H9 (cell line): ENCODE data around the gene ADAMTSL4. TPM values are rescaled to one million over a fixed set of nuclear protein-coding genes. Genes with fewer than 3 reads are reported as not detected.

ENCODE experiments used
- DNase-seq: peaks from one replicate; pipeline ENCODE4 v3.0.0-alpha.2; 2017
- H2AFZ ChIP-seq: one replicate; pipeline ENCODE4 v1.6.1; 2013; ENCODE audit warnings: mild to moderate bottlenecking, low read length, control low read depth, moderate library complexity
- H2AK5ac ChIP-seq: 2 replicates; pipeline ENCODE4 v1.6.1; 2013; ENCODE audit warnings: low read length, control low read depth, mixed read lengths; ENCODE audit not compliant: insufficient read length
- H2BK120ac ChIP-seq: one replicate; pipeline ENCODE4 v1.6.1; 2013; ENCODE audit warnings: low read depth, mild to moderate bottlenecking, low read length, control low read depth, inconsistent platforms; ENCODE audit not compliant: poor library complexity, severe bottlenecking
- H2BK12ac ChIP-seq: 2 replicates; pipeline ENCODE4 v1.6.1; 2013; ENCODE audit warnings: low read length, control low read depth, mixed read lengths, low read depth; ENCODE audit not compliant: insufficient read length
- H2BK15ac ChIP-seq: 2 replicates; pipeline ENCODE4 v1.6.1; 2013; ENCODE audit warnings: low read depth, low read length, control low read depth
- H2BK20ac ChIP-seq: one replicate; pipeline ENCODE4 v1.6.1; 2013; ENCODE audit warnings: low read depth, mild to moderate bottlenecking, low read length, control low read depth, inconsistent platforms; ENCODE audit not compliant: poor library complexity, severe bottlenecking
- H2BK5ac ChIP-seq: 2 replicates; pipeline ENCODE4 v1.6.1; 2013; ENCODE audit warnings: low read length, control low read depth, mixed read lengths; ENCODE audit not compliant: insufficient read length
- H3K14ac ChIP-seq: 2 replicates; pipeline ENCODE4 v1.6.1; 2013; ENCODE audit warnings: low read length, control low read depth; ENCODE audit not compliant: insufficient read depth
- H3K18ac ChIP-seq: 2 replicates; pipeline ENCODE4 v1.6.1; 2013; ENCODE audit warnings: low read depth, mild to moderate bottlenecking, mixed read lengths, low read length, control low read depth; ENCODE audit not compliant: insufficient read length
- H3K23ac ChIP-seq: 2 replicates; pipeline ENCODE4 v1.6.1; 2013; ENCODE audit warnings: low read length, control low read depth, mixed read lengths, low read depth; ENCODE audit not compliant: insufficient read length
- H3K23me2 ChIP-seq: 2 replicates; pipeline ENCODE4 v1.6.1; 2013; ENCODE audit warnings: low read depth, mild to moderate bottlenecking, mixed read lengths, low read length, control low read depth; ENCODE audit not compliant: insufficient read length, poor library complexity, severe bottlenecking
- H3K27ac ChIP-seq: 2 replicates; pipeline ENCODE4 v1.5.1; 2013; ENCODE audit warnings: low read length, control low read depth, mixed read lengths, low read depth; ENCODE audit not compliant: insufficient read length
- H3K27me3 ChIP-seq: 2 replicates; pipeline ENCODE4 v1.6.1; 2013; ENCODE audit warnings: low read length, control low read depth, inconsistent platforms; ENCODE audit not compliant: insufficient read depth
- H3K4ac ChIP-seq: 2 replicates; pipeline ENCODE4 v1.6.1; 2013; ENCODE audit warnings: low read depth, mild to moderate bottlenecking, control low read depth, inconsistent platforms, low read length, moderate library complexity
- H3K4me1 ChIP-seq: 2 replicates; pipeline ENCODE4 v1.6.1; 2013; ENCODE audit warnings: low read length, control low read depth, inconsistent platforms; ENCODE audit not compliant: insufficient read depth
- H3K4me2 ChIP-seq: 2 replicates; pipeline ENCODE4 v1.6.1; 2013; ENCODE audit warnings: low read length, control low read depth, mixed read lengths; ENCODE audit not compliant: insufficient read length, insufficient read depth
- H3K56ac ChIP-seq: 2 replicates; pipeline ENCODE4 v1.6.1; 2013; ENCODE audit warnings: low read depth, mild to moderate bottlenecking, mixed read lengths, low read length, control low read depth; ENCODE audit not compliant: insufficient read length
- H3K79me1 ChIP-seq: 2 replicates; pipeline ENCODE4 v1.6.1; 2013; ENCODE audit warnings: low read depth, mild to moderate bottlenecking, moderate library complexity, low read length, control low read depth, inconsistent platforms; ENCODE audit not compliant: insufficient read depth, poor library complexity, severe bottlenecking
- H3K79me2 ChIP-seq: 2 replicates; pipeline ENCODE4 v1.6.1; 2013; ENCODE audit warnings: low read length, control low read depth, inconsistent platforms; ENCODE audit not compliant: insufficient read depth
- H3K9ac ChIP-seq: 2 replicates; pipeline ENCODE4 v1.6.1; 2013; ENCODE audit warnings: low read length, control low read depth, mixed read lengths; ENCODE audit not compliant: insufficient read length; ENCODE audit errors: extremely low read depth
- H3K9me3 ChIP-seq: one replicate; pipeline ENCODE4 v1.6.1; 2013; ENCODE audit warnings: low read depth, low read length, inconsistent platforms; ENCODE audit not compliant: control insufficient read depth
- H3T11ph ChIP-seq: one replicate; pipeline ENCODE4 v1.6.1; 2013; ENCODE audit warnings: mild to moderate bottlenecking, low read length, control low read depth, inconsistent platforms
- H4K20me1 ChIP-seq: one replicate; pipeline ENCODE4 v1.6.1; 2013; ENCODE audit not compliant: control insufficient read depth, insufficient read length, insufficient read depth
- H4K5ac ChIP-seq: 2 replicates; pipeline ENCODE4 v1.6.1; 2013; ENCODE audit warnings: low read depth, mild to moderate bottlenecking, mixed read lengths, low read length, control low read depth; ENCODE audit not compliant: insufficient read length
- H4K8ac ChIP-seq: replicated peaks from 2 replicates; pipeline ENCODE4 v1.6.1; 2013; ENCODE audit warnings: low read length, control low read depth, mixed read lengths, low read depth; ENCODE audit not compliant: insufficient read length
- H4K91ac ChIP-seq: 2 replicates; pipeline ENCODE4 v1.6.1; 2013; ENCODE audit warnings: low read depth, mild to moderate bottlenecking, moderate library complexity, mixed read lengths, low read length, control low read depth; ENCODE audit not compliant: insufficient read length
- H3K27ac Mint-ChIP-seq, 3 experiments: 2 replicates in 2 of 3; 3 replicates in 1 of 3; pipeline ENCODE4 v1.8.0; 2020 to 2021; ENCODE audit warnings: mixed read lengths in 3 of 3, mild to moderate bottlenecking in 1 of 3, moderate library complexity in 1 of 3
- H3K27me3 Mint-ChIP-seq: 2 replicates; pipeline ENCODE4 v1.8.0; 2021; ENCODE audit warnings: low read depth, mild to moderate bottlenecking, moderate library complexity, mixed read lengths
- H3K36me3 Mint-ChIP-seq, 3 experiments: 2 replicates in 2 of 3; 3 replicates in 1 of 3; pipeline ENCODE4 v1.8.0; 2020 to 2021; ENCODE audit warnings: low read depth in 3 of 3, mixed read lengths in 3 of 3; ENCODE audit not compliant: insufficient read depth in 1 of 3
- H3K4me1 Mint-ChIP-seq, 2 experiments: 2 replicates each; pipeline ENCODE4 v1.8.0; 2020; ENCODE audit warnings: mixed read lengths in 2 of 2
- H3K4me3 Mint-ChIP-seq, 2 experiments: 2 replicates in 1 of 2; 3 replicates in 1 of 2; pipeline ENCODE4 v1.8.0; 2020 to 2021; ENCODE audit warnings: mild to moderate bottlenecking in 2 of 2, mixed read lengths in 2 of 2, moderate library complexity in 1 of 2
- H3K9me3 Mint-ChIP-seq, 2 experiments: 2 replicates in 1 of 2; 3 replicates in 1 of 2; pipeline ENCODE4 v1.8.0; 2020; ENCODE audit warnings: mild to moderate bottlenecking in 2 of 2, mixed read lengths in 2 of 2, moderate library complexity in 1 of 2
- CTCF ChIP-seq: fragments of 200-600 bp; sonication (generic); conservative IDR thresholded peaks from 3 replicates; pipeline ENCODE4 v1.8.0; 2021; ENCODE audit warnings: antibody characterized with exemption, mild to moderate bottlenecking
- WGBS: extraction: QIAGEN DNeasy Blood & Tissue Kit; methylation state at CpG from one replicate; pipeline ENCODE4 v1.1.7; 2013; ENCODE audit warnings: missing lambda C conversion rate, low lambda C conversion rate, mixed read lengths; ENCODE audit not compliant: insufficient read length; ENCODE audit errors: extremely low coverage; 5-methylcytosine and 5-hydroxymethylcytosine counted together
- total RNA-seq: library from RNA; stranded (reverse); gene quantifications from 2 replicates; pipeline ENCODE4 v1.2.1, GENCODE V29; 2021

The ADAMTSL4 gene
- total RNA-seq, 1 experiment from 2014 or later = 6.1 TPM

DNA sequence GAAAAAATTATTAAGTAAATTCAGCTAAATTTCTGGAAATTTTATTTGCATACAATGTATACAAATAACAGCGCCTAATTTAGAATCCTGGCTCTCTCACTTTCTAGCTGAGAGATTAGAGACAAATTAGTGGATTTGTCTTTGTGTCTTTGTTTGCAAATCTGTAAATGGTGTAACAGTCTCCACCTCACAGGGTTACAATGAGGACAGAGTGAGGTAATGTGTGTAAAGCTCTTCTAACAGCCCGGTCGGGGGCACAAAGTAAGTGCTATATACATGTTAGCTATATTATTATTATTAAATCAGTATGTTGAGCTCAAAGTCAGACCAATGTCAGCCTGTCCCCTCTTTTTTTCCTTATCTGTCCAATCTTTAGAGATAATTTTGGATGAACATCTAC, 5.0 kb upstream of the ADAMTSL4 start:
- Histone ChIP-seq H4K91ac (no peak overlapping the region), H3K79me1 (no peaks in the 10 kb centered on the region), H2BK15ac (no peak overlapping the region), H3K23me2 (peaks cover 5% of the 10 kb centered on the region), H4K20me1 (no peaks in the 10 kb centered on the region), H3K79me2 (no peaks in the 10 kb centered on the region), H3T11ph (no peak overlapping the region), H2AFZ (no peak overlapping the region), H4K5ac (no peak overlapping the region), H3K9ac (no peak overlapping the region), H3K4me2 (no peak overlapping the region), H3K27me3 (peaks cover 3% of the 10 kb centered on the region; the same call in 1 of the 2 replicates), H2BK12ac (no peak overlapping the region), H3K14ac (no peak overlapping the region), H3K23ac (no peak overlapping the region), H2BK5ac (no peak overlapping the region), H3K4ac (no peak overlapping the region), H2BK20ac (no peak overlapping the region), H3K56ac (no peak overlapping the region), H4K8ac (no peak overlapping the region), H3K27ac (no peak overlapping the region), H3K18ac (no peak overlapping the region), H3K9me3 (no peaks in the 10 kb centered on the region), H2AK5ac (no peak overlapping the region), H3K4me1 (no peaks in the 10 kb centered on the region), H2BK120ac (no peak overlapping the region)
- no peak for TF ChIP-seq CTCF
- no peak overlapping the region for H3K4me3 Mint-ChIP-seq
- no peaks in the 10 kb centered on the region for H3K9me3 Mint-ChIP-seq
- no CpG with 5 or more reads among the region's 3 CpGs for WGBS
- H3K27ac Mint-ChIP-seq = no peak overlapping the region
- no peak for DNase-seq
- peaks cover 20% of the 10 kb centered on the region for H3K27me3 Mint-ChIP-seq
- H3K4me1 Mint-ChIP-seq = peaks cover 0 to 2% of the 10 kb centered on the region in 2 experiments; a peak in 1 of 4 replicates
- H3K36me3 Mint-ChIP-seq = peaks cover 0 to 2% (median 0%) of the 10 kb centered on the region in 3 experiments; a peak in 2 of 7 replicates
